Activated CD4-positive, alpha-beta T cell treated with anti-CD3 and anti-CD28 coated beads, Interleukin-2, amount 10 ng/mL, durations not matched to agents 24 days and 14 days (primary cell): ENCODE results near the gene TRPM2. TPM values are rescaled to one million over a fixed set of nuclear protein-coding genes. Genes with fewer than 3 reads are reported as not detected.

Source experiments
- DNase-seq: peaks from one replicate; pipeline ENCODE4 v3.0.0; 2022
- H3K27ac Mint-ChIP-seq: one replicate; pipeline ENCODE4 v1.8.0; 2022; ENCODE audit warnings: mild to moderate bottlenecking, mixed read lengths
- H3K27me3 Mint-ChIP-seq: one replicate; pipeline ENCODE4 v1.8.0; 2022; ENCODE audit warnings: mixed read lengths
- H3K36me3 Mint-ChIP-seq: one replicate; pipeline ENCODE4 v1.8.0; 2022; ENCODE audit warnings: low read depth, mild to moderate bottlenecking, mixed read lengths
- H3K4me1 Mint-ChIP-seq: one replicate; pipeline ENCODE4 v1.8.0; 2021; ENCODE audit warnings: mixed read lengths
- H3K4me3 Mint-ChIP-seq: one replicate; pipeline ENCODE4 v1.8.0; 2022; ENCODE audit warnings: mild to moderate bottlenecking, moderate library complexity, mixed read lengths
- H3K9me3 Mint-ChIP-seq: one replicate; pipeline ENCODE4 v1.8.0; 2021; ENCODE audit warnings: mixed read lengths
- intact Hi-C: fragments of 100-400 bp; cut with micrococcal nuclease; formaldehyde crosslinking; loops from one replicate; pipeline ENCODE4 v1.15.1; 2023
- total RNA-seq: library from RNA; stranded (reverse); gene quantifications from 2 replicates; pipeline ENCODE4 v1.2.3, GENCODE V29; 2022

Gene TRPM2
- total RNA-seq, 1 donor from 2014 or later = 9.8 TPM

DNA sequence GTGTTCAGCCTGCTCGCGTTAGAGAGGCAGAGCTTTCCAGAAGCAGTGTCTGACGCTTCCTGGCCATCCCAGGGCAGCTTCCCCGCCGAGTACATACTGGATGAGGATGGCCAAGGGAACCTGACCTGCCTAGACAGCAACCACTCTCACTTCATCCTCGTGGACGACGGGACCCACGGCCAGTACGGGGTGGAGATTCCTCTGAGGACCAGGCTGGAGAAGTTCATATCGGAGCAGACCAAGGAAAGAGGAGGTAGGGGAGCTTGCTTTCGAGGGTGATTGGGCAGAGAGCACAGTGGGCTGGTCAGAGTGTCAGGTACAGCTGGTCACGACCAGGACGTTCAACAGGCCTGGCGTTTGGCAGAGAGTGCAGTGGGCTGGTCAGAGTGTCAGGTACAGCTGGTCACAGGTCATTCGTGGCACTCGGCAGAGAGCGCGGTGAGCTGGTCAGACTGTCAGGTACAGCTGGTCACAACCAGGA, 22.4 kb downstream of the TRPM2 start:
- no peak overlapping the region for H3K27ac Mint-ChIP-seq
- H3K9me3 Mint-ChIP-seq = peaks cover 8% of the 10 kb centered on the region
- no peak overlapping the region for H3K4me3 Mint-ChIP-seq
- peaks cover 25% of the 10 kb centered on the region for H3K4me1 Mint-ChIP-seq
- intact Hi-C loops = no loop called here
- H3K27me3 Mint-ChIP-seq = no peaks in the 10 kb centered on the region
- no peak for DNase-seq
- peaks cover 52% of the 10 kb centered on the region for H3K36me3 Mint-ChIP-seq

DNA sequence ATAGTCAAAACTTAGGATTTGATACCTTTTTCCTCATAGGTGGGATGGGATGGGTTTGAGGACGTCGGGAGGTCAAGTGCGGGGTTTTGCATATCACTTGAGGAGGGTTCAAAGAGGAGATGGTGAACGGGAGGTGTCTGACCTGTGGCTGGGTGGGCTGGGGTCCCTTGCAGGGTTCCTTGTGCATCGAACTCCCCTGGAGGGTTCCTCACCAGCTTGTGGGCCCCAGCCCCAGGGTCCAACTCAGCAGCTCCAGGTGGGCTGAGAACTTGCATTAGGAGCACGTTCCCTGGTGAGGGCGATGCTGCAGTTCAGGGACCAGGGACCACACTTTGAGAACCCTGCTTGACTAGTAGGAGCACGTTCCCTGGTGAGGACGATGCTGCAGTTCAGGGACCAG, 23.2 kb downstream of the TRPM2 start:
- peaks cover 10% of the 10 kb centered on the region for H3K9me3 Mint-ChIP-seq
- peaks cover 54% of the 10 kb centered on the region for H3K36me3 Mint-ChIP-seq
- H3K27me3 Mint-ChIP-seq = no peaks in the 10 kb centered on the region
- H3K4me1 Mint-ChIP-seq = peaks cover 24% of the 10 kb centered on the region
- no peak for DNase-seq
- H3K4me3 Mint-ChIP-seq = no peak overlapping the region
- H3K27ac Mint-ChIP-seq = no peak overlapping the region
- intact Hi-C loops = no loop called here

DNA sequence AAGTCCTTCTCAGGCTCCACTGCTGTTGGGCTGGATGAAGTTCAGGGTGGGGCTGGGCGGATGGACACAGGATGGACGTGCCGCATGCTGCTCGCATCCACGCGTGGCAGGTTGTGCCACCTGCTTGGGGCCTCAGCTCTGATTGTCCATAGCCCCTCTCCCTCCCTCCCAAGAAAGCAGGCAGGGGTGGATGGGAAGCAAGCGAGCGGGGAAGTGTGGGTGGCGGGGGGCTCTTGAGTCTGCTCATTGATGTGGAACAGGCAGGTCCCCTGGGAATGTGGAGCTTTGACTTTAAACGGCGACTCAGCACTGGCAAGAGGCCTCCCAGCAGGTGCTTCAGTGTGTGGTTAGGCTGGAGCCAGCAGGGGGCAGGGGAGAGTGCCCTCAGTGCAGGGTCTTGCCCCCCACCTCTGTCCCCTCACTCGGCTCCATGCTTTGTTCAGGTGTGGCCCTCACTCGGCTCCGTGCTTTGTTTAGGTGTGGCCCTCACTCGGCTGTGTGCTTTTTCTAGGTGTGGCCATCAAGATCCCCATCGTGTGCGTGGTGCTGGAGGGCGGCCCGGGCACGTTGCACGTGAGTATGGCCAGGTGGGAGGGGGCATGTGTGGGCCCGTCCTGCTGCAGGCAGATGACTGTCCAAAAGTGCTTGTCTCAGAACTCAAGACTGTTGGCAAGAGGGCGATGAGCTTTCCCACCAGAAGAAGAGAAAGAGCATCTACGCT, 23.9 kb downstream of the TRPM2 start:
- DNase-seq = no peak
- Mint-ChIP-seq H3K36me3 (peaks cover 55% of the 10 kb centered on the region), H3K9me3 (peaks cover 14% of the 10 kb centered on the region)

DNA sequence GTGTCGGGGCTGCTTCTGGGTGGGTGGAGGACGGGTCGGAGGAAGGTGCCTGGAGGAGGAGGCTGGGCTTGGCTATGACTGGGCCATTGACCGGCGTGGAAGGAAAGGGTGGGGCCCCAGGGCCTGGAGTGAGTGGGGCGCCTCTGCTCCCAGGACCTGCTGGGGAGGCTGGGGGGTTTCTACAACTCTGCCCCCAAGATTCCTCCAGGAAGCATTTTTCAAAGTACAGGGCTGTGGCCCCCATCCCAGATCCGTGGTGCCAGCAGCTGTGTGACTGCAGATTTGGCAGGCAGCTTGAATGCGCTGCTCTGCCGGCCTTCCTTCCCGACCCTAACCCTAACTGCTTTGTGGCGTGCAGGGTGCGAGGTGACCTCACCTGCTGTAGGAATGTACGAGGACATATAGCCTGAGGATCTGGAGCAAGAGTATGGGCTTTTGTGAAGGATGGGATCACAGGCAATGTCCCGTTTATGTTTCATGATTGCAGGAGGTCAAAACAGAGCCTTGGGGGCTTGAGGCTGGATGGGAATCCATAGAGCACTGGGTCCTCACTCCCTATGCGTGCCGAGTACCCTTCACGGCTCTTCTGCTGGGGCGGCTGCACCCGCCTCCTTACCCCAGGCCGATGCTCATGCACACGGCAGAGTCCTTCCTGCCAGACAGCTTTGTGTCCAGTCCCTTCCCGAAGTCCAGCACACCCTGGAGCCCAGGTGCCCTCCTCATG, 24.7 kb downstream of the TRPM2 start:
- intact Hi-C loops = no loop called here
- H3K27me3 Mint-ChIP-seq = no peaks in the 10 kb centered on the region

More for the DNA sequence above, 23.9 kb downstream of the TRPM2 start:
- Mint-ChIP-seq H3K4me3 (no peak overlapping the region), H3K4me1 (peaks cover 24% of the 10 kb centered on the region), H3K27me3 (no peaks in the 10 kb centered on the region), H3K27ac (no peak overlapping the region)
- intact Hi-C loops = no loop called here

GRCh38 chr21:44378646-44379514, 25.5 kb downstream of the TRPM2 start:
- peaks cover 16% of the 10 kb centered on the region for H3K4me1 Mint-ChIP-seq
- DNase-seq = no peak
- no peaks in the 10 kb centered on the region for H3K27me3 Mint-ChIP-seq
- no peak overlapping the region for H3K4me3 Mint-ChIP-seq
- H3K36me3 Mint-ChIP-seq = peaks cover 65% of the 10 kb centered on the region
- intact Hi-C loops = no loop called here
- no peak overlapping the region for H3K27ac Mint-ChIP-seq
- H3K9me3 Mint-ChIP-seq = peaks cover 20% of the 10 kb centered on the region

More for the DNA sequence above, 24.7 kb downstream of the TRPM2 start:
- Mint-ChIP-seq H3K4me1 (peaks cover 22% of the 10 kb centered on the region), H3K9me3 (peaks cover 20% of the 10 kb centered on the region), H3K36me3 (peaks cover 63% of the 10 kb centered on the region), H3K4me3 (no peak overlapping the region), H3K27ac (no peak overlapping the region)
- no peak for DNase-seq

DNA sequence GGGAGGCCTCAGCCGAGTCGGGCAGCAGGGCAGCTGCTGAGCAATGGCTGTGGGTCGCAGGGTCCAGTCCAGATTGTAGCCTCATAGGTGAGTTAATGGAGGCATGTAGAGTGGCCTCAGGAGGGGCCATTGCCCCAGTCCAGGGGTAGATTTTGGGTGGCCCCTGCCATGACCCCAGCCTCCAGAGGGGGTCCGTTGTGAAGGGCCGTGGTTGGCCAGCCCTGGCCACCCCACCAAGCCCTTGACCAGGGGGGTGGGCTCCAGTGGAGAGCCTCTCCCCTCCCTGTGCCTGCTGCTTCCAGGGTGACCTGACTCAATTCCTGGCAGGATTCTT, 26.1 kb downstream of the TRPM2 start:
- intact Hi-C loops = no loop called here
- no peaks in the 10 kb centered on the region for H3K27me3 Mint-ChIP-seq
- no peak for DNase-seq
- H3K4me3 Mint-ChIP-seq = no peak overlapping the region
- no peak overlapping the region for H3K27ac Mint-ChIP-seq
- H3K9me3 Mint-ChIP-seq = peaks cover 22% of the 10 kb centered on the region
- H3K36me3 Mint-ChIP-seq = peaks cover 65% of the 10 kb centered on the region
- H3K4me1 Mint-ChIP-seq = peaks cover 12% of the 10 kb centered on the region

- H3K27me3 Mint-ChIP-seq = no peaks in the 10 kb centered on the region
- DNase-seq = no peak
- peaks cover 67% of the 10 kb centered on the region for H3K36me3 Mint-ChIP-seq
- no peak overlapping the region for H3K4me3 Mint-ChIP-seq
- H3K4me1 Mint-ChIP-seq = peaks cover 6% of the 10 kb centered on the region
- H3K9me3 Mint-ChIP-seq = peaks cover 23% of the 10 kb centered on the region
- no peak overlapping the region for H3K27ac Mint-ChIP-seq
- intact Hi-C loops = no loop called here
Measured at GRCh38 chr21:44379991-44380865, 26.8 kb downstream of the TRPM2 start.

- H3K4me3 Mint-ChIP-seq = no peak overlapping the region
- H3K9me3 Mint-ChIP-seq = peaks cover 26% of the 10 kb centered on the region
- H3K36me3 Mint-ChIP-seq = peaks cover 67% of the 10 kb centered on the region
- no peak for DNase-seq
- no peaks in the 10 kb centered on the region for H3K27me3 Mint-ChIP-seq
- H3K4me1 Mint-ChIP-seq = no peaks in the 10 kb centered on the region
- H3K27ac Mint-ChIP-seq = no peak overlapping the region
- intact Hi-C loops = no loop called here
Measured at GRCh38 chr21:44380876-44381275, 27.5 kb downstream of the TRPM2 start.

GRCh38 chr21:44381874-44382273, 28.5 kb downstream of the TRPM2 start:
- peaks cover 29% of the 10 kb centered on the region for H3K9me3 Mint-ChIP-seq

GRCh38 chr21:44382536-44382935, 29.1 kb downstream of the TRPM2 start:
- DNase-seq = no peak
- Mint-ChIP-seq H3K4me3 (no peak overlapping the region), H3K4me1 (no peaks in the 10 kb centered on the region), H3K27me3 (no peaks in the 10 kb centered on the region), H3K9me3 (peaks cover 29% of the 10 kb centered on the region), H3K36me3 (peaks cover 67% of the 10 kb centered on the region), H3K27ac (no peak overlapping the region)
- intact Hi-C loops = no loop called here

More at GRCh38 chr21:44381874-44382273, 28.5 kb downstream of the TRPM2 start:
- Mint-ChIP-seq H3K36me3 (peaks cover 68% of the 10 kb centered on the region), H3K4me3 (no peak overlapping the region), H3K27me3 (no peaks in the 10 kb centered on the region), H3K27ac (no peak overlapping the region), H3K4me1 (no peaks in the 10 kb centered on the region)
- intact Hi-C loops = no loop called here
- DNase-seq = no peak

GRCh38 chr21:44383216-44383615, 29.8 kb downstream of the TRPM2 start:
- Mint-ChIP-seq H3K27me3 (no peaks in the 10 kb centered on the region), H3K9me3 (peaks cover 29% of the 10 kb centered on the region), H3K4me3 (no peak overlapping the region), H3K27ac (no peak overlapping the region), H3K36me3 (peaks cover 64% of the 10 kb centered on the region), H3K4me1 (no peaks in the 10 kb centered on the region)
- DNase-seq = no peak
- intact Hi-C loops = no loop called here

- no peak for DNase-seq
- no peaks in the 10 kb centered on the region for H3K27me3 Mint-ChIP-seq
- H3K4me3 Mint-ChIP-seq = no peak overlapping the region
- intact Hi-C loops = no loop called here
- H3K27ac Mint-ChIP-seq = no peak overlapping the region
- peaks cover 58% of the 10 kb centered on the region for H3K36me3 Mint-ChIP-seq
- H3K4me1 Mint-ChIP-seq = no peaks in the 10 kb centered on the region
- H3K9me3 Mint-ChIP-seq = peaks cover 29% of the 10 kb centered on the region
Measured at GRCh38 chr21:44384968-44385367, 31.5 kb downstream of the TRPM2 start.

- H3K9me3 Mint-ChIP-seq = peaks cover 13% of the 10 kb centered on the region
- H3K36me3 Mint-ChIP-seq = peaks cover 42% of the 10 kb centered on the region
- no peak overlapping the region for H3K4me3 Mint-ChIP-seq
- intact Hi-C loops = no loop called here
- no peaks in the 10 kb centered on the region for H3K4me1 Mint-ChIP-seq
- H3K27ac Mint-ChIP-seq = no peak overlapping the region
- no peaks in the 10 kb centered on the region for H3K27me3 Mint-ChIP-seq
- DNase-seq = no peak
Measured at GRCh38 chr21:44389335-44389734, 35.9 kb downstream of the TRPM2 start.
